Heart left ventricle (tissue), 13 donors: Measurements from ENCODE around the gene PTPRN2.

Source experiments
- POLR2A ChIP-seq, 2 donors: fragments of 450-650 bp; IDR thresholded peaks; one replicate each; pipeline ENCODE4 v1.6.1; 2017; ENCODE audit warnings: antibody characterized with exemption in 2 of 2, mild to moderate bottlenecking in 2 of 2, moderate library complexity in 2 of 2
- TF ChIP-seq, protein P1 (sequence below), 12 donors: fragments of 200-600 bp; sonication (generic) in 4 of 12; IDR thresholded peaks; one replicate each; pipeline versions ENCODE4 v1.5.0 to v1.8.0; 2018 to 2022; ENCODE audit warnings: antibody characterized with exemption in 12 of 12, mild to moderate bottlenecking in 5 of 12
- donor health status: ischemic (EF 13 %, LVEDD 7.1; RV severe dilation, severe dysfunction).
- donor health status: DM: no; HTN: yes; CAD: no.
- donor health status: DM: no; HTN: no; CAD: no.
- donor health status: ischemic (EF 25% LVEDD 6.9; RV normal size, moderate dysfunction).
- donor health status: ischemic (EF 25% LVEDD 5.7; RV mildly dilated, moderate dysfunction).
- donor health status: ischemic (EF 35%, LVEDD 5.7; RV mildly dilated, moderate dysfunction).
- donor health status: nonischemic (EF 11% LVEDD 7.7; RV severe dilation, severe dysfunction).
- donor health status: DM: yes; HTN: yes; CAD: no.
- donor health status: PGD.
- donor health status: ischemic (EF 29% LVEDD 5.4; RV normal size, mild dysfunction).
- donor health status: nonischemic (EF 23%, LVEDD 6.1; RV moderate dilation, normal function).

GRCh38 chr7:157579425-157579824 is 1008.2 kb downstream of the PTPRN2 start:
- TF ChIP-seq, protein P1, sequence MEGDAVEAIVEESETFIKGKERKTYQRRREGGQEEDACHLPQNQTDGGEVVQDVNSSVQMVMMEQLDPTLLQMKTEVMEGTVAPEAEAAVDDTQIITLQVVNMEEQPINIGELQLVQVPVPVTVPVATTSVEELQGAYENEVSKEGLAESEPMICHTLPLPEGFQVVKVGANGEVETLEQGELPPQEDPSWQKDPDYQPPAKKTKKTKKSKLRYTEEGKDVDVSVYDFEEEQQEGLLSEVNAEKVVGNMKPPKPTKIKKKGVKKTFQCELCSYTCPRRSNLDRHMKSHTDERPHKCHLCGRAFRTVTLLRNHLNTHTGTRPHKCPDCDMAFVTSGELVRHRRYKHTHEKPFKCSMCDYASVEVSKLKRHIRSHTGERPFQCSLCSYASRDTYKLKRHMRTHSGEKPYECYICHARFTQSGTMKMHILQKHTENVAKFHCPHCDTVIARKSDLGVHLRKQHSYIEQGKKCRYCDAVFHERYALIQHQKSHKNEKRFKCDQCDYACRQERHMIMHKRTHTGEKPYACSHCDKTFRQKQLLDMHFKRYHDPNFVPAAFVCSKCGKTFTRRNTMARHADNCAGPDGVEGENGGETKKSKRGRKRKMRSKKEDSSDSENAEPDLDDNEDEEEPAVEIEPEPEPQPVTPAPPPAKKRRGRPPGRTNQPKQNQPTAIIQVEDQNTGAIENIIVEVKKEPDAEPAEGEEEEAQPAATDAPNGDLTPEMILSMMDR (IDR thresholded peaks at IDR 0.05): no peak
- no peak for TF ChIP-seq POLR2A (IDR thresholded peaks at IDR 0.05)
